ENCODE data around the gene CACNA1F. TPM values are rescaled to one million over a fixed set of nuclear protein-coding genes. Genes with fewer than 3 reads are reported as not detected.
A peak's percentile ranks its signal among the peaks of the same experiment; 100 is the strongest.

Gene CACNA1F
- total and polyA plus RNA-seq, 10 of the 15 experiments (the other 5 are each of a cell fraction or from before 2014, with no cell fraction given), result 0.01 to 0.32 (median 0.05) TPM; not detected in 5

DNA sequence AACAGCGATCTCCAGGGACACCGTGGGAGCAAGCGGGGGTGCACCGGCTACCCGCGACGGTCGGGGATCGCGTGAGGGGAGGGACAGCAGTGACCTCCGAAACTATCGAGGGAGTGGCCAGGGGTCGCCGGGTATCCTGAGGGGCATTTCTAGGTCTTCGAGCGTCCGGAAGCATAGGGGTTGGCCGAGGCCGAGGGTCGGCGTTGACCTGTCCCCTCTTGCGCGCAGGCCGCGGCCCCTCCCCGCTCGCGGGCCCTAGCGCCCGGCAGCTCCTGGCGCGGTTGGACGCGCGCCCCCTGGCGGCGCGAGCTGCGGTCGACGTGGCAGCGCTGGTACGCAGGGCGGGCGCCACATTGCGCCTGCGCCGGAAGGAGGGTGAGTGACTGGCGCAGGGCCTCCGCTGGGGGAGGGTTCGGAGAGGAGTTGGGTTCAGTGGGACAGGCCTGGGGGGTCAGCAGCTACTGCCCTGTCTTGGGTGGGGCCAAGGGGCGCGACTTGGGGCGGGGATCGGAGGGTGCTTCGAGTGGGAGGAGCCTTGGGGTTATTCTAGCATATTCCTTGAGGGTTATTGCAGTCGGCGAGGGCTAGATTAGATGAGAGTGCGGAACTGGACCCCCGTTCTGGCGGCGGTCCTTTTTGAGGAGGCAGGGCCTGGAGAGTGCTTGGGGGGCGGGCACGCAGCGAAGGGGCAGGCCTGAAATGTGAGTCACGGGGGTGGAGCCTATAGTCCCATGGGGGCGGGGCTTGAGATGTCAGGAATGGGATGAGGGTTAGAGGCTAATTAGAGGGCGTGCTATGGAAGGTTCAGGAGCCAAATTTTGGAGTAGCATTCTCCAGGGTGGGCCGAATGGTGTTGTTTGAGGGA, 69.4 kb downstream of the CACNA1F start:
- Histone ChIP-seq H3K36me3 (ENCODE audit: control insufficient read depth in 2 of 2, insufficient read depth in 2 of 2, low read length in 1 of 2) (no peaks in the 10 kb centered on the region), H3K27me3 (replicated peaks in 1 of 2; ENCODE audit: control insufficient read depth in 2 of 2, insufficient read depth in 2 of 2, low read length in 1 of 2) (no peaks in the 10 kb centered on the region), H3K4me1 (ENCODE audit: control insufficient read depth, insufficient read depth, low read length) (no peaks in the 10 kb centered on the region; the same call in none of the 2 replicates), H4K20me1 (ENCODE audit: control insufficient read depth, insufficient read depth) (no peaks in the 10 kb centered on the region), H3K9ac (ENCODE audit: control insufficient read depth, insufficient read depth, low read length) (peak overlapping the region; percentile 54; the same call in 1 of the 2 replicates), H3K27ac (ENCODE audit: control insufficient read depth, insufficient read depth) (peak overlapping the region; percentile 69), H2AFZ (ENCODE audit: control insufficient read depth, low read depth, low read length) (peak overlapping the region; percentile 63), H3K9me3 (replicated peaks; ENCODE audit: control insufficient read depth, insufficient read depth, low read length) (no peaks in the 10 kb centered on the region; the same call in 2 of the 3 replicates), H3K4me2 (ENCODE audit: control insufficient read depth, insufficient read depth) (peak overlapping the region; percentile 55; the same call in 1 of the 2 replicates), H3K79me2 (ENCODE audit: control insufficient read depth, insufficient read depth, low read length) (no peaks in the 10 kb centered on the region), H3K4me3 (no peak overlapping the region; the same call in 1 of the 2 replicates)
- POLR2A ChIA-PET, result interaction anchor here (0.5 to 1.2 kb wide), 3 partner anchors 21 to 27 kb away, joined by 3 to 4 read pairs (median 3); no protein-coding TSS in a partner anchor
- intact Hi-C loops (cut with micrococcal nuclease; ENCODE audit: unreplicated experiment) (no loop called here), in situ Hi-C loops (cut with MboI) (no loop called here)
- no TSS peak for BruUV-seq (replicated peaks)
- SMC1A ChIA-PET (ENCODE audit: uncharacterized antibody, unreplicated experiment), result no interaction called here
- DNase-seq (ENCODE audit: low read depth, low spot score) (peak; percentile 42), ATAC-seq (peak; percentile 69), FAIRE-seq (no peak)
- RAD21 ChIA-PET (ENCODE audit: unreplicated experiment), result interaction anchor here (0.7 to 1.5 kb wide), 4 partner anchors 9 to 206 kb away, joined by 3 to 7 read pairs (median 4); partner anchors contain the start of gene OTUD5
- CTCF ChIA-PET, result interaction anchor here (0.6 to 3.8 kb wide), 11 partner anchors 8 to 84 kb away, joined by 3 to 19 read pairs (median 3); partner anchors contain the start of genes SYP and WDR45
- 38% methylated on average over 64 of the region's 69 CpGs for WGBS (ENCODE audit: insufficient coverage, insufficient replicate concordance, low lambda C conversion rate, missing lambda C conversion rate)
- TF ChIP-seq NR2C2 (IDR thresholded peaks at IDR 0.05; ENCODE audit: borderline replicate concordance, control insufficient read depth, insufficient read length, low read depth) (no peak), RAD21 (IDR thresholded peaks at IDR 0.05; ENCODE audit: insufficient read depth, low read depth, low read length) (peak; percentile 46), CREB1 (IDR thresholded peaks at IDR 0.05; ENCODE audit: low read depth) (peak; percentile 72), YBX1 (IDR thresholded peaks at IDR 0.05) (no peak), SIN3A (IDR thresholded peaks at IDR 0.05; ENCODE audit: low read depth, low read length) (peak; percentile 30; the same call in 1 of the 2 replicates), KDM1A (IDR thresholded peaks at IDR 0.05; ENCODE audit: borderline replicate concordance) (no peak), RELB (IDR thresholded peaks at IDR 0.05; ENCODE audit: low read depth) (0 out of 2 replicates have a peak, but pooled peaks have one; percentile 33), CREM (IDR thresholded peaks at IDR 0.05; ENCODE audit: low read depth) (peak; percentile 52; the same call in 1 of the 2 replicates), RB1 (IDR thresholded peaks at IDR 0.05; ENCODE audit: borderline replicate concordance) (no peak), ZBTB33 (IDR thresholded peaks at IDR 0.05) (no peak), NR2F1 (conservative IDR thresholded peaks at IDR 0.05) (peak; percentile 70), NFYA (IDR thresholded peaks at IDR 0.05; ENCODE audit: borderline replicate concordance, low read depth, low read length) (no peak), ZNF217 (IDR thresholded peaks at IDR 0.05) (0 out of 2 replicates have a peak, but pooled peaks have one; percentile 23), NR2C1 (IDR thresholded peaks at IDR 0.05) (peak; percentile 20; the same call in 1 of the 2 replicates), LARP7 (IDR thresholded peaks at IDR 0.05) (peak; percentile 59; the same call in 1 of the 2 replicates), JUNB (IDR thresholded peaks at IDR 0.05) (no peak), SUZ12 (IDR thresholded peaks at IDR 0.05; ENCODE audit: unreplicated experiment) (no peak), RUNX3 (IDR thresholded peaks at IDR 0.05; ENCODE audit: low read length) (peak; percentile 80), CBFB (IDR thresholded peaks at IDR 0.05; ENCODE audit: low read depth) (no peak), ZZZ3 (IDR thresholded peaks at IDR 0.05; ENCODE audit: control insufficient read depth, insufficient read length, low read depth) (no peak)
- TF ChIP-seq, protein P1, sequence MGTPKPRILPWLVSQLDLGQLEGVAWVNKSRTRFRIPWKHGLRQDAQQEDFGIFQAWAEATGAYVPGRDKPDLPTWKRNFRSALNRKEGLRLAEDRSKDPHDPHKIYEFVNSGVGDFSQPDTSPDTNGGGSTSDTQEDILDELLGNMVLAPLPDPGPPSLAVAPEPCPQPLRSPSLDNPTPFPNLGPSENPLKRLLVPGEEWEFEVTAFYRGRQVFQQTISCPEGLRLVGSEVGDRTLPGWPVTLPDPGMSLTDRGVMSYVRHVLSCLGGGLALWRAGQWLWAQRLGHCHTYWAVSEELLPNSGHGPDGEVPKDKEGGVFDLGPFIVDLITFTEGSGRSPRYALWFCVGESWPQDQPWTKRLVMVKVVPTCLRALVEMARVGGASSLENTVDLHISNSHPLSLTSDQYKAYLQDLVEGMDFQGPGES (IDR thresholded peaks at IDR 0.05), result no peak

Measured in GM12878 (cell line).